Transverse colon (tissue), 4 donors: ENCODE data around the gene COTL1. TPM values are rescaled to one million over a fixed set of nuclear protein-coding genes. Genes with fewer than 3 reads are reported as not detected.
A peak's percentile ranks its signal among the peaks of the same experiment; 100 is the strongest.

Source experiments
- DNase-seq: peaks from one replicate; pipeline ENCODE4 v3.0.0-alpha.2; 2019
- H3K27ac ChIP-seq, 4 donors: fragments of 200-600 bp; sonication (generic); 2 replicates each; pipeline ENCODE4 v1.5.1; 2016 to 2018; ENCODE audit warnings: inconsistent platforms in 4 of 4
- H3K27me3 ChIP-seq: fragments of 200-600 bp; sonication (generic); 2 replicates; pipeline ENCODE4 v1.5.1; 2017; ENCODE audit warnings: inconsistent platforms
- H3K36me3 ChIP-seq, 4 donors: fragments of 200-600 bp; sonication (generic); 2 replicates each; pipeline ENCODE4 v1.5.1; 2017 to 2019; ENCODE audit warnings: inconsistent platforms in 4 of 4
- H3K4me1 ChIP-seq, 4 donors: fragments of 200-600 bp; sonication (generic); 2 replicates each; pipeline ENCODE4 v1.5.1; 2017 to 2020; ENCODE audit warnings: inconsistent platforms in 4 of 4
- H3K4me3 ChIP-seq, 4 donors: fragments of 200-600 bp; sonication (generic); 1 replicate in 1 of 4; 2 replicates in 3 of 4; pipeline versions ENCODE4 v1.5.1 to v1.6.1; 2017 to 2019; ENCODE audit warnings: inconsistent platforms in 4 of 4
- H3K9me3 ChIP-seq, 2 donors: fragments of 200-600 bp; sonication (generic); 2 replicates each; pipeline ENCODE4 v1.5.1; 2017 to 2019; ENCODE audit warnings: inconsistent platforms in 2 of 2
- EP300 ChIP-seq: sonication (generic); formaldehyde crosslinking; IDR thresholded peaks from one replicate; pipeline ENCODE4 v1.6.1; 2017; ENCODE audit warnings: antibody characterized with exemption, low read depth
- POLR2A ChIP-seq: fragments of 450-650 bp; IDR thresholded peaks from one replicate; pipeline ENCODE4 v1.6.1; 2016; ENCODE audit warnings: antibody characterized with exemption, mild to moderate bottlenecking, moderate library complexity
- POLR2AphosphoS5 ChIP-seq, 3 donors: sonication (generic); formaldehyde crosslinking; IDR thresholded peaks; one replicate each; pipeline ENCODE4 v1.6.1; 2016; ENCODE audit warnings: antibody characterized with exemption in 3 of 3
- WGBS, 2 donors: methylation state at CpG; one replicate each; pipeline ENCODE4 v1.1.5; 2018; ENCODE audit warnings: low coverage in 1 of 2; 5-methylcytosine and 5-hydroxymethylcytosine counted together
- in situ Hi-C, 4 donors: fragments of 200-750 bp; cut with MboI; loops; one replicate each; pipeline versions ENCODE4 v1.15.0 to v1.15.1; 2017; ENCODE audit warnings: low sequenced_read_pairs in 3 of 4, low pct_ligation_motif_present in 1 of 4, low pct_unique_long_range_greater_than_20kb in 1 of 4
- intact Hi-C: fragments of 100-400 bp; cut with DNase I; formaldehyde crosslinking; loops from one replicate; pipeline ENCODE4 v1.15.1; 2023; ENCODE audit warnings: low total_unique reads
- total RNA-seq, 4 donors: library from RNA; depleted of rRNA; stranded (reverse); fragments of >200 nt; gene quantifications; one replicate each; pipeline ENCODE4 v1.1.0, GENCODE V29; 2016
- TF ChIP-seq, protein P1 (sequence below), 5 experiments: fragments of 200-600 bp in 3 of 5; fragments of 450-650 bp in 2 of 5; sonication (generic) in 3 of 5; IDR thresholded peaks; 1 replicate in 2 of 5; 2 replicates in 3 of 5; pipeline ENCODE4 v1.5.1; 2016 to 2017; ENCODE audit warnings: antibody characterized with exemption in 5 of 5, inconsistent platforms in 3 of 5, mild to moderate bottlenecking in 2 of 5, moderate library complexity in 1 of 5

Gene COTL1
- total RNA-seq, 4 donors from 2014 or later, result 31.1 to 78.9 (median 47.9) TPM

DNA sequence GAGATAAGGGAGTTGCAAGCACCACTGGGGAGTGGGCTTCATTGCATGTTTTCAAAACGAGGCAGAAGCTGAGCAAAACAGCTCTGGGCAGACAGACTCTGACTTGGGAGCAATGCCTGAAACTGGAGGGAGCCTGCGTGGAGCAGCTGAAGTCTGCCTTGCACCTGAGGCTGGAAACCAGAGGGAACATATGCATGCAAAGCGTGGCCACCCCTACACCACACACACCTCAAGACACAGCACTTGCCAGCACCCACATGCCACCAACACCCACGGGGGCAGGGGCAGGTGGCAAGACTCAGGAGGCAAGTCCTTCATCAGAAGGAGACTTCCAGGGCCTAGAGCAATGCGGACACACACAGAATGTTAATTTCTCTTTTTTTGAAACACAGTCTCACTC lies 45.8 kb downstream of the COTL1 start:
- Histone ChIP-seq H3K4me3 (no peak overlapping the region), H3K4me1 (peaks cover 0 to 21% (median 14%) of the 10 kb centered on the region in 4 donors), H3K9me3 (peaks cover 0 to 4% of the 10 kb centered on the region in 2 donors), H3K36me3 (no peaks in the 10 kb centered on the region), H3K27ac (no peak overlapping the region), H3K27me3 (no peaks in the 10 kb centered on the region)
- TF ChIP-seq, protein P1, sequence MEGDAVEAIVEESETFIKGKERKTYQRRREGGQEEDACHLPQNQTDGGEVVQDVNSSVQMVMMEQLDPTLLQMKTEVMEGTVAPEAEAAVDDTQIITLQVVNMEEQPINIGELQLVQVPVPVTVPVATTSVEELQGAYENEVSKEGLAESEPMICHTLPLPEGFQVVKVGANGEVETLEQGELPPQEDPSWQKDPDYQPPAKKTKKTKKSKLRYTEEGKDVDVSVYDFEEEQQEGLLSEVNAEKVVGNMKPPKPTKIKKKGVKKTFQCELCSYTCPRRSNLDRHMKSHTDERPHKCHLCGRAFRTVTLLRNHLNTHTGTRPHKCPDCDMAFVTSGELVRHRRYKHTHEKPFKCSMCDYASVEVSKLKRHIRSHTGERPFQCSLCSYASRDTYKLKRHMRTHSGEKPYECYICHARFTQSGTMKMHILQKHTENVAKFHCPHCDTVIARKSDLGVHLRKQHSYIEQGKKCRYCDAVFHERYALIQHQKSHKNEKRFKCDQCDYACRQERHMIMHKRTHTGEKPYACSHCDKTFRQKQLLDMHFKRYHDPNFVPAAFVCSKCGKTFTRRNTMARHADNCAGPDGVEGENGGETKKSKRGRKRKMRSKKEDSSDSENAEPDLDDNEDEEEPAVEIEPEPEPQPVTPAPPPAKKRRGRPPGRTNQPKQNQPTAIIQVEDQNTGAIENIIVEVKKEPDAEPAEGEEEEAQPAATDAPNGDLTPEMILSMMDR (IDR thresholded peaks at IDR 0.05), result no peak
- TF ChIP-seq EP300 (no peak), POLR2AphosphoS5 (IDR thresholded peaks at IDR 0.05) (no peak), POLR2A (no peak)
- intact Hi-C loops, result no loop called here
- DNase-seq, result no peak
- in situ Hi-C loops, result no loop called here
- WGBS, 2 donors, result 75% methylated on average over 5 of the region's 5 CpGs; no CpG with 5 or more reads in 1 of the 2 donors

DNA sequence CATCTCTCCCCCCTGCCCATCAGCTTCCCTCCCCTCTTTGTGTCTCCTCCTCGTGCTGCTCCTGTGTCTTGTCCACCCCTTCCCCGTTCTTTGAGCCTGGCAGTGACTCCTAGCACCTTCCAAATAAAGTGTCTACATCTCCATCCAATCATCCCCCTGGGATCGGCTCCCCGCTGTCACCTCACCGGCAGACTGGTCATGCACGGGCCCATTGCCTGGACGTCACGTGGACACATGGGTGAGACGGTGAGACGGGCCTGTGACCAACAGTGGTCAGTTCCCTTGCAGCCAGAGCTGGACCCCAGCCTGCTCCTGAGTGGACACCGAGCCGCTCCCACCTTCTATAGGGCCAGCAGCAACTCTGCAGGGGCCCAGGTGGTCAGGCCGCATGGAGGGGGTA lies 46.4 kb downstream of the COTL1 start:
- Histone ChIP-seq H3K36me3 (no peaks in the 10 kb centered on the region), H3K27ac (no peak overlapping the region), H3K4me1 (peaks cover 0 to 21% (median 14%) of the 10 kb centered on the region in 4 donors), H3K9me3 (peaks cover 0 to 4% of the 10 kb centered on the region in 2 donors), H3K27me3 (no peaks in the 10 kb centered on the region), H3K4me3 (no peak overlapping the region)
- WGBS, 2 donors, result 98% methylated on average over 13 of the region's 13 CpGs; no CpG with 5 or more reads in 1 of the 2 donors
- TF ChIP-seq, protein P1 (IDR thresholded peaks at IDR 0.05), result no peak
- TF ChIP-seq POLR2A (no peak), POLR2AphosphoS5 (IDR thresholded peaks at IDR 0.05) (no peak), EP300 (no peak)
- in situ Hi-C loops (no loop called here), intact Hi-C loops (no loop called here)
- no peak for DNase-seq

DNA sequence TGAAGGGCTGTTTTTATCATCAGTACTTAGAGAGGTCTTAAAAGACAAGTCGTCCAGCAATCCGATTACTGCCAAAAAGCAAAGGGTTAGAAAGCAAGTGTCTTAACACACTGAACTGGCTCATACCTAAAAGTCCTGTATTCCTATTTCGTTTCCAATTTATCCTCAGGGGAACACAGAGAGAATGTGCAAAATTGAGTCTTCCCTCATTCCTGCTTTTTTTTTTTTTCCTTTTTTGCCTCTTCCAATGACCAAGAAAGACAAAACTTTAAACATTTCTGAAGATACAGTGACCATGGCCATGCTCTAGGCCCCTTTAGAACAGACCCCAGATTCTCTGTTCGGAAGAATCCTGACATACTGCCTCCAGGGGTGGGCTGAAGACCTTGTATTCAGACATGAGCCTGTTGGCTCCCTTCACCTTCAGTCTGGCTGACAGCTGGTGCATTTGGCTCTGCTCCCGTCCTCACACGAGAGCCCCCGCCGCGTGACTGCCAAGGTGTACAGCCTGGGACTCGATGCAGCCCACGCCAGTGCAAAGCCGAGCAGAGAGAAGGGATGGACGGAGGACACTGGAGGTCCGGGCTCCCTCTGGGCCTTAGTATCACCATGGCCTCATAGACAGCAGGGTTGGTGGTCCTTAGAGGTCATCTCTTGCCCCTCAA lies 47.0 kb downstream of the COTL1 start:
- no peaks in the 10 kb centered on the region for H3K27me3 ChIP-seq
- no peak overlapping the region for H3K4me3 ChIP-seq
- no peaks in the 10 kb centered on the region for H3K36me3 ChIP-seq
- H3K4me1 ChIP-seq, result peaks cover 0 to 26% (median 14%) of the 10 kb centered on the region in 4 donors
- 95 to 96% methylated on average over 4 to 14 of the region's 14 CpGs for WGBS, 2 donors
- no peak for TF ChIP-seq POLR2AphosphoS5 (IDR thresholded peaks at IDR 0.05)
- no peak for TF ChIP-seq POLR2A
- DNase-seq, result no peak
- in situ Hi-C loops (no loop called here), intact Hi-C loops (no loop called here)
- H3K9me3 ChIP-seq, result peaks cover 0 to 4% of the 10 kb centered on the region in 2 donors
- peak overlapping the region; percentile 60 to 87 (median 81) for H3K27ac ChIP-seq

DNA sequence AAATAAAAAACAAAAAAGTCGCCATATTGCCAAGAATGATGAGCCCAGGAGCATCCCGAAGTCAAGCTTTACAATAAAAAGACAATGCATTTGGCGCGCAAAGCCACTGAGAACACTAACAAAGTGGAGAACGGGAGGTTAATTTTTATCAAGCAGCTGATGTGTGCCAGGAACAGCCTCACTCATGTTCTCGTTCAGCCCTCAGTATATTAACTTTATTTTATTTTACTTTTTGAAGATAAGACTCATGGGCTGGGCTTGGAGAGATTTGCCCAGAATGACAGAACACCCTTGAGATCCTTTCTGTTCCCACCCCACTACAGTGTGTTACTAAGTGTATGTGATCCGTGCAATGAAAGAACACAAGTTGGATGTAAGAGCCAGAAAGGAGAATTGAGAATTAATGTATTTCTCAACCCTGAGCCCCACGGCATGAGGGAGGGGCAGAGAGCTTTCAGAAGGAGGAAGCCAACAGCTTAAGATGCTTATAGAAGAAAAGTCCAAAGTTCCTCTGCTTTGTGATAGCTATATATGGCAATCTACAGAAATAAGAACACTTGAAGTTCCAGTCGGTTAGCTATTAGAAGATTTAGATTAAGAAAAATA lies 48.4 kb downstream of the COTL1 start:
- DNase-seq, result peak; percentile 62
- Histone ChIP-seq H3K27me3 (no peaks in the 10 kb centered on the region), H3K27ac (peak overlapping the region; percentile 60 to 87 (median 81)), H3K36me3 (no peaks in the 10 kb centered on the region), H3K9me3 (peaks cover 0 to 4% of the 10 kb centered on the region in 2 donors), H3K4me1 (peaks cover 0 to 30% (median 14%) of the 10 kb centered on the region in 4 donors), H3K4me3 (peak overlapping the region in 1 of 4 donors; percentile 27)
- in situ Hi-C loops (no loop called here), intact Hi-C loops (no loop called here)
- WGBS, 2 donors, result 42 to 44% methylated on average over 8 to 9 of the region's 9 CpGs
- TF ChIP-seq, protein P1 (IDR thresholded peaks at IDR 0.05), result no peak
- TF ChIP-seq POLR2AphosphoS5 (IDR thresholded peaks at IDR 0.05), result no peak
- no peak for TF ChIP-seq POLR2A
- TF ChIP-seq EP300, result no peak
